ENCODE results near the gene CXCL5.

DNA sequence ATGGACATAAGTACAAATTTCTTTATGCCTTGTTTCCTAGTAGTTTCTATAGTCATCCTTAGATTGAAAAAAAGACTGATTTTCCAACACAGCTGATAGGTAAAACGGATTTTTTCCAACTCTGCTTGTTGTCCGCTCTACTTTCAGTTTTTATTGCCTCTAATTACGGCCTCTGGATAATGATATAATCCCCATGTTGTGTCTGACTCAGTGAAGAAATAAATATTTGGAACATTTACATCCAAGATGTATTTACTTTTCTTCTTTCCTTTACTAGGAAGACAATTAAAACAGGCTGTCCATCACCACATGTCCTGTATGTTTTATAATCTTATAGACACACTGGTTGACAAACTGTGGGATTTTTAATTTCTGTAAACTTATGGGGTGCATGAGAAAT lies 46.8 kb upstream of the CXCL5 start:
- TF ChIP-seq ZNF274 (IDR thresholded peaks at IDR 0.05; ENCODE audit: low read depth, low read length) (no peak), SUZ12 (IDR thresholded peaks at IDR 0.05; ENCODE audit: extremely low read depth, insufficient read depth, insufficient read length) (no peak)

Measured in NT2/D1 (cell line).